Osteocyte (in vitro differentiated cells): ENCODE data around the gene CBLIF. TPM values are rescaled to one million over a fixed set of nuclear protein-coding genes. Genes with fewer than 3 reads are reported as not detected.
A peak's percentile ranks its signal among the peaks of the same experiment; 100 is the strongest.
"Not testable (repeated sequence)": the region's sequence is repeated elsewhere in the genome, so short reads cannot be mapped to it uniquely, and the experiment has no call there.

Experiments
- DNase-seq: peaks from one replicate; pipeline ENCODE4 v3.0.0; 2021; ENCODE audit warnings: mixed read lengths; ENCODE audit not compliant: unreplicated experiment; ENCODE audit errors: extremely low spot score
- H3K27ac Mint-ChIP-seq: one replicate; pipeline ENCODE4 v1.8.0; 2021; ENCODE audit warnings: mild to moderate bottlenecking, mixed read lengths; ENCODE audit not compliant: unreplicated experiment
- H3K27me3 Mint-ChIP-seq: one replicate; pipeline ENCODE4 v1.8.0; 2021; ENCODE audit warnings: mixed read lengths; ENCODE audit not compliant: unreplicated experiment
- H3K36me3 Mint-ChIP-seq: one replicate; pipeline ENCODE4 v1.8.0; 2021; ENCODE audit warnings: mixed read lengths; ENCODE audit not compliant: unreplicated experiment
- H3K4me1 Mint-ChIP-seq: one replicate; pipeline ENCODE4 v1.8.0; 2021; ENCODE audit warnings: mixed read lengths; ENCODE audit not compliant: unreplicated experiment
- H3K4me3 Mint-ChIP-seq: one replicate; pipeline ENCODE4 v1.8.0; 2021; ENCODE audit warnings: mild to moderate bottlenecking, moderate library complexity, mixed read lengths; ENCODE audit not compliant: unreplicated experiment
- H3K9me3 Mint-ChIP-seq: one replicate; pipeline ENCODE4 v1.8.0; 2021; ENCODE audit warnings: mixed read lengths; ENCODE audit not compliant: unreplicated experiment
- CTCF ChIP-seq: fragments of 200-600 bp; sonication (generic); IDR thresholded peaks from 2 replicates; pipeline ENCODE4 v1.5.0; 2021; ENCODE audit warnings: antibody characterized with exemption, mild to moderate bottlenecking, moderate library complexity
- total RNA-seq: library from RNA; stranded (reverse); gene quantifications from 2 replicates; pipeline ENCODE4 v1.2.1, GENCODE V29; 2021

The CBLIF gene
- total RNA-seq, 1 donor from 2014 or later = not detected

DNA sequence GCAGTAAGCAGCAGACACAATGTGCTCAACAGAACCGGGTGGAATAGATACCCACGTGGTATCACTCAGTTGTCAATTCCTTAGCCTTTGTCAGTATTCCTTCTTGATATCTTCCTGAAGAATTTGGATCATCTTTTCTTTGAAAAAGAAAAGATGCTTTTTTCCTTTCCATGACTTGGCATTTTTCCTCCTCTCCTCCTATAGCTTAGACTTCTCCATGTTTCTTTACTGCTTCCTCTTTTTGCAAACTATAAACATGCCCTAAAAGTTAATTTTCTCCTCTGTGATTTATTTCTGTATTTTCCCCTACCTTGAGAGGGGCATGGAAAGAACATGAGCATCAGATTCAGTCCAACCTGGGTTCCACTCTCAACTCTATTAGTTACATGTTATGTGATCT is 11.7 kb downstream of the CBLIF start:
- no peak overlapping the region for H3K4me3 Mint-ChIP-seq
- H3K27me3 Mint-ChIP-seq = peaks cover 6% of the 10 kb centered on the region
- DNase-seq = no peak
- no peaks in the 10 kb centered on the region for H3K9me3 Mint-ChIP-seq
- H3K27ac Mint-ChIP-seq = no peak overlapping the region
- no peak for TF ChIP-seq CTCF
- H3K4me1 Mint-ChIP-seq = no peaks in the 10 kb centered on the region
- no peaks in the 10 kb centered on the region for H3K36me3 Mint-ChIP-seq

DNA sequence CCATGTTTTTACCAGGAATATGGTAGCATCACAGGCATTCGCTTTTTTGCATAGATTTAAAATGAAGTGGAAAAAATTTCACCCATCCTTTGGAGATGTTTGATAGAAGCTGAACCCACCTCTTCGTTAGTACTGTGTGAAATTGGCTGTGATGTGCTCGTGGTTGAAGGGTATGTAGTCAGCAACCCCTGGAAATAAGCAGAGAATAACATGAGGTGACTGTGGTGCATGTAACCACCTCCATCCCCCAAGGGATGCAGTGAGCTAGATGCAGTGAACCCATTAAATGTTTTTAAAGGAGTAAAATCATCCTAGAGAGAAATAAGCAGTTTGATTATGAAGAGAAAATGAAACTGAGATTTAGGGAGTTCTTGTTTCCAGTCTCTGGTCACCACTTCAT is 15.9 kb downstream of the CBLIF start:
- Mint-ChIP-seq H3K9me3 (no peaks in the 10 kb centered on the region), H3K27ac (no peak overlapping the region), H3K27me3 (peaks cover 17% of the 10 kb centered on the region), H3K4me1 (no peaks in the 10 kb centered on the region), H3K4me3 (no peak overlapping the region), H3K36me3 (no peaks in the 10 kb centered on the region)
- TF ChIP-seq CTCF = no peak
- no peak for DNase-seq

DNA sequence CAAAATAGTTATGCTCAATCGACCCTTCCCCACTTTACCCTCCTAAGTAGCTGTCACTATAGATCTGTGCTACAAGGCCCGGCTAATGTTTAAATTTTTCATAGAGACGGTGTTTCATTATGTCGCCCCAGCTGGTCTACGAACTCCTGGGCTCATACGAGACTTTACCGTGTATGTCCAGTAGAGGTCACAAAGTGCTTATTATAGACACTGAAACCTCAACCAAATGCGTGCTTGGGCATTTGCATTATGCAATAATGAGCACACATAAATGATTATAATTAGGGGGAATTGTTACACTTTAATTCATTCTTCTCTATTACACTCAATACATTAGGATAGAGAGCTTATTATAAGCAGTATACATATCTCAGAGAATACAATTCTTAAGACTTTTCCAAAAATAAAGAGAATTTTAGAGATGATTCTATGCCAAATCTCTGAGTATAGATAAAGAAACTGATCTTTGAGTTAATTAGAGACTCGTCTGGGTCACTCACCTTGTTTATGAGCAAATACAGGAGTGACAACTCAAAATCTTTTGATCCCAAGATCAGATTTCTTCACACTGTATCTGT is 22.2 kb downstream of the CBLIF start:
- Mint-ChIP-seq H3K9me3 (no peaks in the 10 kb centered on the region), H3K27me3 (peaks cover 27% of the 10 kb centered on the region), H3K4me3 (no peak overlapping the region), H3K27ac (no peak overlapping the region), H3K36me3 (no peaks in the 10 kb centered on the region), H3K4me1 (peaks cover 1% of the 10 kb centered on the region)
- peak; percentile 62 for TF ChIP-seq CTCF
- no peak for DNase-seq

DNA sequence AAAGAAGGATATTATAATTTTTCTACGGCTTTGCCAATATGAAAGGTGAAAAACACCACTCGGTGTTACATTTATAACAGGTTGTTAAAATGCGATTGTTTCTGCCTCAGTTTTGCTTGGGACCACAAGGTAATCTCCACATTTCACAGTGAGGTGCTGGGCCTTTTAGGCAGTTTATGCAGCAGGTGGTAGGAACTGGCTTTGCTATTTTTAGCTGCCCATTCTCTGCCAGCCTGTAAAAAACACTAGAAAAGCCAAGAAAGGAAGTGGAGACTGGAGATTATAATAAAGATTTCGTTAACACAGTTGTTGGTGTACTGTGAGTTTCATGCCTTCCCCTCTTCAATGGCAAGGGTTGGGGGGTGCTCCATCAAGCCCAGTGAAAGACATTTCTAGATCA is 26.7 kb downstream of the CBLIF start:
- H3K27me3 Mint-ChIP-seq = peaks cover 38% of the 10 kb centered on the region
- no peak overlapping the region for H3K4me3 Mint-ChIP-seq
- no peak for DNase-seq
- TF ChIP-seq CTCF = no peak
- H3K9me3 Mint-ChIP-seq = no peaks in the 10 kb centered on the region
- H3K4me1 Mint-ChIP-seq = peaks cover 5% of the 10 kb centered on the region
- no peaks in the 10 kb centered on the region for H3K36me3 Mint-ChIP-seq
- no peak overlapping the region for H3K27ac Mint-ChIP-seq

GRCh38 chr11:59816434-59816833 is 28.9 kb downstream of the CBLIF start:
- not testable (repeated sequence) for H3K9me3 Mint-ChIP-seq, H3K4me1 Mint-ChIP-seq, DNase-seq, H3K4me3 Mint-ChIP-seq, H3K36me3 Mint-ChIP-seq, H3K27ac Mint-ChIP-seq
- H3K27me3 Mint-ChIP-seq = peaks cover 38% of the 10 kb centered on the region

DNA sequence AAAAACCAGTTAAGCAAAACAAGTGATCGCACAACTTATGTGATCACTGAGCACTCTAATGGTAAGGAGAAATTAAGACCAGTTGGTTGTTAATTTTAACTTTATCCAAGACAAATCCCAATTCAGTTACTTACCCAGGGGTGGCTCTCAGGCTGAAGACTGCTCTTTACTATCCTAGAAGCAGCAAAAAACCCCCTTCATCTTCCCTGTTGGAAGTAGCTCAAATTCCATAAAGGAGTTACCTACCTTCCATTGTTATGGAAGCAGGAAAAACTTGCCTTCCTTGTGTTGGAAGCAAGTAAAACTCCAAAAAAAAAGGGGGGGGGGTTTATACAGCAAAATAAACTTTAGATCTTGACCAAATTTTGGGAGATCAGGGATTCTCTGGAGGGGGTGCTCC is 29.5 kb downstream of the CBLIF start:
- H3K36me3 Mint-ChIP-seq = peaks cover 2% of the 10 kb centered on the region
- H3K27me3 Mint-ChIP-seq = peaks cover 38% of the 10 kb centered on the region
- no peak for DNase-seq
- H3K9me3 Mint-ChIP-seq = peaks cover 4% of the 10 kb centered on the region
- no peak overlapping the region for H3K4me3 Mint-ChIP-seq
- peaks cover 9% of the 10 kb centered on the region for H3K4me1 Mint-ChIP-seq
- TF ChIP-seq CTCF = no peak
- H3K27ac Mint-ChIP-seq = no peak overlapping the region
